Rectal smooth muscle tissue (tissue), 1 donor: ENCODE results near the gene FIP1L1.
A peak's percentile ranks its signal among the peaks of the same experiment; 100 is the strongest.
"Not testable (repeated sequence)": the region's sequence is repeated elsewhere in the genome, so short reads cannot be mapped to it uniquely, and the experiment has no call there.

ENCODE experiments used
- H3K27ac ChIP-seq: one replicate; pipeline ENCODE4 v1.7.0; 2013; ENCODE audit warnings: low read depth, low read length, inconsistent platforms
- H3K27me3 ChIP-seq: one replicate; pipeline ENCODE4 v1.7.0; 2013; ENCODE audit warnings: low read length; ENCODE audit not compliant: control insufficient read depth, insufficient read depth
- H3K36me3 ChIP-seq: one replicate; pipeline ENCODE4 v1.7.0; 2013; ENCODE audit warnings: low read length; ENCODE audit not compliant: control insufficient read depth, insufficient read depth
- H3K4me1 ChIP-seq: one replicate; pipeline ENCODE4 v1.7.0; 2013; ENCODE audit warnings: low read length; ENCODE audit not compliant: control insufficient read depth, insufficient read depth
- H3K4me3 ChIP-seq: one replicate; pipeline ENCODE4 v1.7.0; 2013; ENCODE audit warnings: low read length
- H3K9ac ChIP-seq: one replicate; pipeline ENCODE4 v1.7.0; 2013; ENCODE audit warnings: low read length

Gene FIP1L1

GRCh38 chr4:53377319-53378170 lies at the start of gene FIP1L1:
TSS of gene FIP1L1 (plus strand) at chr4:53377641. CDS start at chr4:53377839, 198 bp downstream.
- Histone ChIP-seq H3K27ac (peak within 1 kb of the TSS; percentile 85), H3K36me3 (no peaks in the 10 kb centered on the region), H3K9ac (peak within 1 kb of the TSS; percentile 90), H3K4me3 (peak within 1 kb of the TSS; percentile 94), H3K27me3 (no peaks in the 10 kb centered on the region), H3K4me1 (peaks cover 4% of the 10 kb centered on the region)

- H3K27me3 ChIP-seq, H3K27ac ChIP-seq, H3K36me3 ChIP-seq, H3K4me3 ChIP-seq, H3K9ac ChIP-seq, H3K4me1 ChIP-seq: not testable (repeated sequence)
These were observed 42.5 kb upstream of the FIP1L1 start for GRCh38 chr4:53334916-53335315.

GRCh38 chr4:53340145-53340544 lies 37.3 kb upstream of the FIP1L1 start:
- H3K36me3 ChIP-seq, H3K4me1 ChIP-seq, H3K27me3 ChIP-seq, H3K9ac ChIP-seq, H3K27ac ChIP-seq, H3K4me3 ChIP-seq: not testable (repeated sequence)

- not testable (repeated sequence) for H3K9ac ChIP-seq, H3K27me3 ChIP-seq, H3K4me1 ChIP-seq, H3K36me3 ChIP-seq, H3K4me3 ChIP-seq, H3K27ac ChIP-seq
These were observed 31.0 kb upstream of the FIP1L1 start for GRCh38 chr4:53346392-53346791.

GRCh38 chr4:53346920-53347852 lies 30.3 kb upstream of the FIP1L1 start:
- H3K27ac ChIP-seq, result no peak overlapping the region
- H3K36me3 ChIP-seq, result no peaks in the 10 kb centered on the region
- H3K27me3 ChIP-seq, result no peaks in the 10 kb centered on the region
- H3K9ac ChIP-seq, result no peak overlapping the region
- no peak overlapping the region for H3K4me3 ChIP-seq
- H3K4me1 ChIP-seq, result no peaks in the 10 kb centered on the region

GRCh38 chr4:53348046-53348445 lies 29.4 kb upstream of the FIP1L1 start:
- H3K4me3 ChIP-seq, result no peak overlapping the region
- H3K9ac ChIP-seq, result no peak overlapping the region
- H3K27me3 ChIP-seq, result no peaks in the 10 kb centered on the region
- H3K36me3 ChIP-seq, result peaks cover under 1% of the 10 kb centered on the region
- no peaks in the 10 kb centered on the region for H3K4me1 ChIP-seq
- no peak overlapping the region for H3K27ac ChIP-seq

- Histone ChIP-seq H3K27me3 (no peaks in the 10 kb centered on the region), H3K27ac (no peak overlapping the region), H3K4me3 (no peak overlapping the region), H3K36me3 (peaks cover 3% of the 10 kb centered on the region), H3K4me1 (no peaks in the 10 kb centered on the region), H3K9ac (no peak overlapping the region)
These were observed 28.4 kb upstream of the FIP1L1 start for GRCh38 chr4:53349091-53349491.

GRCh38 chr4:53354012-53354722 lies 23.3 kb upstream of the FIP1L1 start:
- no peak overlapping the region for H3K27ac ChIP-seq
- H3K27me3 ChIP-seq, result no peaks in the 10 kb centered on the region
- no peak overlapping the region for H3K4me3 ChIP-seq
- peaks cover 3% of the 10 kb centered on the region for H3K36me3 ChIP-seq
- no peaks in the 10 kb centered on the region for H3K4me1 ChIP-seq
- H3K9ac ChIP-seq, result no peak overlapping the region

- no peak overlapping the region for H3K27ac ChIP-seq
- no peaks in the 10 kb centered on the region for H3K27me3 ChIP-seq
- H3K4me1 ChIP-seq, result no peaks in the 10 kb centered on the region
- H3K4me3 ChIP-seq, result no peak overlapping the region
- peaks cover 3% of the 10 kb centered on the region for H3K36me3 ChIP-seq
- H3K9ac ChIP-seq, result no peak overlapping the region
These were observed 21.4 kb upstream of the FIP1L1 start for GRCh38 chr4:53355930-53356521.

GRCh38 chr4:53361451-53361850 lies 16.0 kb upstream of the FIP1L1 start:
- H3K27ac ChIP-seq, result no peak overlapping the region
- no peak overlapping the region for H3K9ac ChIP-seq
- H3K4me3 ChIP-seq, result no peak overlapping the region
- no peaks in the 10 kb centered on the region for H3K4me1 ChIP-seq
- H3K36me3 ChIP-seq, result no peaks in the 10 kb centered on the region
- no peaks in the 10 kb centered on the region for H3K27me3 ChIP-seq

- Histone ChIP-seq H3K36me3 (no peaks in the 10 kb centered on the region), H3K27ac (no peak overlapping the region), H3K9ac (no peak overlapping the region), H3K4me1 (no peaks in the 10 kb centered on the region), H3K4me3 (no peak overlapping the region), H3K27me3 (no peaks in the 10 kb centered on the region)
These were observed 15.3 kb upstream of the FIP1L1 start for GRCh38 chr4:53362093-53362492.

- Histone ChIP-seq H3K4me1 (no peaks in the 10 kb centered on the region), H3K27me3 (no peaks in the 10 kb centered on the region), H3K9ac (no peak overlapping the region), H3K27ac (no peak overlapping the region), H3K4me3 (peak overlapping the region; percentile 99), H3K36me3 (no peaks in the 10 kb centered on the region)
These were observed 12.8 kb upstream of the FIP1L1 start for GRCh38 chr4:53364624-53365023.
